Measurements from ENCODE around the gene DCLRE1B. TPM values are rescaled to one million over a fixed set of nuclear protein-coding genes. Genes with fewer than 3 reads are reported as not detected.

Gene DCLRE1B
- total RNA-seq, 1 donor from 2014 or later, result 1.9 TPM

GRCh38 chr1:113917400-113918082 is 12.4 kb downstream of the DCLRE1B start:
- intact Hi-C loops (cut with DNase I), result no loop called here
- H3K27ac ChIP-seq, result no peak overlapping the region
- H3K9me3 ChIP-seq, result no peaks in the 10 kb centered on the region
- no peak overlapping the region for H3K4me3 ChIP-seq
- no peaks in the 10 kb centered on the region for H3K27me3 ChIP-seq
- peaks cover 0 to 6% of the 10 kb centered on the region in 2 donors for H3K4me1 ChIP-seq
- no peaks in the 10 kb centered on the region for H3K36me3 ChIP-seq
- DNase-seq (ENCODE audit: low spot score in 2 of 2), result no peak
- TF ChIP-seq CTCF (IDR thresholded peaks at IDR 0.05), result no peak

GRCh38 chr1:113918243-113918642 is 13.1 kb downstream of the DCLRE1B start:
- Histone ChIP-seq H3K36me3 (no peaks in the 10 kb centered on the region), H3K9me3 (no peaks in the 10 kb centered on the region), H3K4me3 (no peak overlapping the region), H3K27ac (no peak overlapping the region), H3K4me1 (no peaks in the 10 kb centered on the region), H3K27me3 (no peaks in the 10 kb centered on the region)
- intact Hi-C loops (cut with DNase I), result no loop called here
- DNase-seq (ENCODE audit: low spot score in 2 of 2), result no peak
- no peak for TF ChIP-seq CTCF (IDR thresholded peaks at IDR 0.05)

- Histone ChIP-seq H3K36me3 (no peaks in the 10 kb centered on the region), H3K4me1 (peaks cover 0 to 3% of the 10 kb centered on the region in 2 donors), H3K27ac (no peak overlapping the region), H3K9me3 (no peaks in the 10 kb centered on the region), H3K27me3 (no peaks in the 10 kb centered on the region), H3K4me3 (no peak overlapping the region)
- no peak for DNase-seq (ENCODE audit: low spot score in 2 of 2)
- intact Hi-C loops (cut with DNase I), result no loop called here
- no peak for TF ChIP-seq CTCF (IDR thresholded peaks at IDR 0.05)
Observed at GRCh38 chr1:113922957-113923356, 17.8 kb downstream of the DCLRE1B start.

GRCh38 chr1:113924473-113924872 is 19.3 kb downstream of the DCLRE1B start:
- Histone ChIP-seq H3K27ac (no peak overlapping the region), H3K36me3 (no peaks in the 10 kb centered on the region), H3K27me3 (no peaks in the 10 kb centered on the region), H3K4me3 (no peak overlapping the region), H3K9me3 (no peaks in the 10 kb centered on the region), H3K4me1 (peaks cover 0 to 5% of the 10 kb centered on the region in 2 donors)
- TF ChIP-seq CTCF (IDR thresholded peaks at IDR 0.05), result no peak
- intact Hi-C loops (cut with DNase I), result no loop called here
- DNase-seq (ENCODE audit: low spot score in 2 of 2), result no peak

- H3K27ac ChIP-seq, result peak overlapping the region; percentile 92 to 94
- H3K27me3 ChIP-seq, result no peaks in the 10 kb centered on the region
- H3K36me3 ChIP-seq, result no peaks in the 10 kb centered on the region
- TF ChIP-seq CTCF (IDR thresholded peaks at IDR 0.05), result no peak
- no peaks in the 10 kb centered on the region for H3K9me3 ChIP-seq
- H3K4me3 ChIP-seq, result peak overlapping the region; percentile 83 to 90
- no peak for DNase-seq (ENCODE audit: low spot score in 2 of 2)
- intact Hi-C loops (cut with DNase I), result loop anchor here (2.0 to 5.0 kb wide), 3 partner anchors 54 to 971 kb away; partner anchors contain the start of genes PHTF1 and SLC16A1
- peaks cover 4 to 27% of the 10 kb centered on the region in 2 donors for H3K4me1 ChIP-seq
Observed at GRCh38 chr1:113928187-113928930, 23.2 kb downstream of the DCLRE1B start.

Data from ascending aorta (tissue), 2 donors.